ENCODE results near the gene PCBP3. TPM values are rescaled to one million over a fixed set of nuclear protein-coding genes. Genes with fewer than 3 reads are reported as not detected.

The PCBP3 gene
- total RNA-seq, 1 donor from 2014 or later: not detected

DNA sequence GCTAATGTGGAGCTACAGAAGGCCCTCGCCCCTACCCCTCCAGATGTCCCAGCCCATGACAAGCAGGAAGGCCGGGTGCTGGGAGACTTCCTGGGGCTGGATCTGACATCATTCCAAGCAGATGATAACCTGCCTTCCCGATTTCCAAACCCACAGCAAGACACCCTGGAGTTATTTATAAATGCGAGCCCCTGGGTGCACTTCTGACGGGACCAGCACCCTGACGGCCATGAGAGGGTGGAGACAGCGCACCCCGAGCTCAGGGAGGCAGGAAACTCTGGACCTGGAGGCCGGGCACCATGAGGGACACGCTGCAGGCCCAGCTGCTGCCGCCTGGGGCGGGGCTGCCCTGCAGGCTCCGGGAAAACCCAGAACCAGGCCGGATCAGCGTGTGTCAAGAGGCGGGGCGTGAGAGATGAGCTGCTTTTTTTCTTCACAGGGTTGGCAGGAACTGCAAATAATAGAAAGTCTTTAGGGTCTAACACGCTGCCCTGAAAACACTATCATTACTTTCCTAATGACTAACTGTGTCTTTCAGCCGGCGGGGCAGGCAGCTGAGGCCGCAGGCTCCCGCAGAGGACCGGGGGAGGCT, 2.5 kb upstream of the PCBP3 start:
- H3K4me1 Mint-ChIP-seq: peaks cover 40% of the 10 kb centered on the region

DNA sequence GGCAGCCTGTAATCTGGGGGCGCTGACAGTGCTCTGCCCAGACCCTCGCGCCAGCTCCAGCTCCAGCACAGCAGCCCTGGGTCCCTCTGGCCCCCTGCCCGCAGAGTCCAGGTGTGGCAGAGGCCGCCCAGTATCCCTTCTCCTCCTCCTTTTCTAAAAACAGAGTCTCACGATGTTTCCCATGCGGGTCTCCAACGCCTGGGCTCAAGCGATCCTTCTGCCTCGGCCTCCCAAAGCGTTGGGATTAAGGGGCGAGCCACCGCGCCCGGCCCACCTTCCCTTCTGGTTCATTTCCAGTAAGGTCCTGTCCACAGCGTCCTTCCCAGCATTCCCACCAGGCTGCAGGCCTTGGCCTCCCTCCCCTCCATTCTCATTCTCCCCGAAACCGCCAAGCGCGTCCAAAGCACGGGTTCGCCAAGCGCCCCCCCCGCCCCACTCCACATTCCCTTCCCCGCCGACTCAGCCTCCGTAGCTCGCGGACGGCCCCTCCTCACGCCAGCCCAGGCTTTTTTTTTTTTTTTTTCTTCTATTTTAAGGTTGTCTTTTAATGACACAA, 2.0 kb upstream of the PCBP3 start:
- intact Hi-C loops (cut with micrococcal nuclease): loop anchor here (2.0 to 10.0 kb wide), 3 partner anchors 91 to 767 kb away; partner anchors contain the start of genes POFUT2 and PTTG1IP
- POLR2A ChIA-PET: no interaction called here
- H3K9me3 Mint-ChIP-seq: no peaks in the 10 kb centered on the region
- peak overlapping the region; percentile 65 for H3K27ac Mint-ChIP-seq
- DNase-seq (no peak), ATAC-seq (ENCODE audit: low read depth) (no peak)
- TF ChIP-seq, protein P1, sequence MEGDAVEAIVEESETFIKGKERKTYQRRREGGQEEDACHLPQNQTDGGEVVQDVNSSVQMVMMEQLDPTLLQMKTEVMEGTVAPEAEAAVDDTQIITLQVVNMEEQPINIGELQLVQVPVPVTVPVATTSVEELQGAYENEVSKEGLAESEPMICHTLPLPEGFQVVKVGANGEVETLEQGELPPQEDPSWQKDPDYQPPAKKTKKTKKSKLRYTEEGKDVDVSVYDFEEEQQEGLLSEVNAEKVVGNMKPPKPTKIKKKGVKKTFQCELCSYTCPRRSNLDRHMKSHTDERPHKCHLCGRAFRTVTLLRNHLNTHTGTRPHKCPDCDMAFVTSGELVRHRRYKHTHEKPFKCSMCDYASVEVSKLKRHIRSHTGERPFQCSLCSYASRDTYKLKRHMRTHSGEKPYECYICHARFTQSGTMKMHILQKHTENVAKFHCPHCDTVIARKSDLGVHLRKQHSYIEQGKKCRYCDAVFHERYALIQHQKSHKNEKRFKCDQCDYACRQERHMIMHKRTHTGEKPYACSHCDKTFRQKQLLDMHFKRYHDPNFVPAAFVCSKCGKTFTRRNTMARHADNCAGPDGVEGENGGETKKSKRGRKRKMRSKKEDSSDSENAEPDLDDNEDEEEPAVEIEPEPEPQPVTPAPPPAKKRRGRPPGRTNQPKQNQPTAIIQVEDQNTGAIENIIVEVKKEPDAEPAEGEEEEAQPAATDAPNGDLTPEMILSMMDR (IDR thresholded peaks at IDR 0.05): no peak
- peaks cover 19% of the 10 kb centered on the region for H3K27me3 Mint-ChIP-seq
- H3K36me3 Mint-ChIP-seq (ENCODE audit: low read depth): no peaks in the 10 kb centered on the region
- peaks cover 40% of the 10 kb centered on the region for H3K4me1 Mint-ChIP-seq
- peak overlapping the region; percentile 60 for H3K4me3 Mint-ChIP-seq
- CTCF ChIA-PET: no interaction called here

More for the DNA sequence above, 2.5 kb upstream of the PCBP3 start:
- Mint-ChIP-seq H3K4me3 (no peak overlapping the region), H3K36me3 (ENCODE audit: low read depth) (no peaks in the 10 kb centered on the region), H3K27me3 (peaks cover 17% of the 10 kb centered on the region), H3K27ac (no peak overlapping the region), H3K9me3 (no peaks in the 10 kb centered on the region)
- ATAC-seq (ENCODE audit: low read depth): no peak
- ChIA-PET CTCF (no interaction called here), POLR2A (no interaction called here)
- TF ChIP-seq, protein P1 (IDR thresholded peaks at IDR 0.05): no peak
- no peak for DNase-seq
- intact Hi-C loops (cut with micrococcal nuclease): loop anchor here (2.0 to 10.0 kb wide), 3 partner anchors 90 to 766 kb away; partner anchors contain the start of genes POFUT2 and PTTG1IP

DNA sequence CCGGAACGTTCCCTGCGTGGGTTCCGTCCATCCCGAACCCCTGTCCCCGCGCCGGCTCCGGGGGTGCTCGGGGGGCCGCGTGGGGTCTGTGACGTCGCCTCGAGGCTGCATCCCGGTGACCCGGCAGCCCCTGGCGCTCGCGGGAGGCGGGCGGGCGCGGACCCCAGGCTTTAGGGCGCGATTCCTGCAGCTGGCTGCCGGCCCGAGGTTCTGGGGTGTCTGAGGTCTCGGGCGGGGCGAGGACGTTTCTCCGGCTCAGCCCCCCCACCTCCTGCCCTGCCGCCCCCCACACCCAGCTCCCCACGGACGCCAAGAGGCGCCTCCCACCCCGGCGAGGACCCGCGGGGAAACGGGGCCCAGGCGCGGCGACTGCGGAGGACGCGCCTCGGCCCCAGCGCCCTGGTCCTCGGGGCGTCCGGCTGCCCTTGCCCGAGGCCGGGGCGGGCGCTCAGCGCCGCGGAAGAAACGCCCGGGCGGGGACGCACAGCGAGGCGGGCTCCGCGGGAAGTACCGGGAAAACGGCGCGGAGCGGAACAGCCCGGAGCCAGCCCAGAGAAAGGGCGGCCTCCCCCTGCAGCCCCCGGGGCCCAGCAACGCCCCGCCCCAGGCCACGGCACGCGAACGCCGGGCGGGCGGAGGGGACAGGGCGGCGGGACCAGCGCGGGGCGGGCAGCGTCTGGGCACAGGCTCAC, 1.3 kb upstream of the PCBP3 start:
- Mint-ChIP-seq H3K4me3 (no peak overlapping the region), H3K36me3 (ENCODE audit: low read depth) (no peaks in the 10 kb centered on the region), H3K9me3 (no peaks in the 10 kb centered on the region), H3K27ac (no peak overlapping the region), H3K4me1 (peaks cover 40% of the 10 kb centered on the region), H3K27me3 (peaks cover 26% of the 10 kb centered on the region)
- DNase-seq: no peak
- ATAC-seq (ENCODE audit: low read depth): no peak
- TF ChIP-seq, protein P1 (IDR thresholded peaks at IDR 0.05): no peak
- ChIA-PET CTCF (no interaction called here), POLR2A (no interaction called here)
- intact Hi-C loops (cut with micrococcal nuclease): loop anchor here (5.0 to 10.0 kb wide), 2 partner anchors 355 to 767 kb away; partner anchors contain the start of genes POFUT2 and PTTG1IP

DNA sequence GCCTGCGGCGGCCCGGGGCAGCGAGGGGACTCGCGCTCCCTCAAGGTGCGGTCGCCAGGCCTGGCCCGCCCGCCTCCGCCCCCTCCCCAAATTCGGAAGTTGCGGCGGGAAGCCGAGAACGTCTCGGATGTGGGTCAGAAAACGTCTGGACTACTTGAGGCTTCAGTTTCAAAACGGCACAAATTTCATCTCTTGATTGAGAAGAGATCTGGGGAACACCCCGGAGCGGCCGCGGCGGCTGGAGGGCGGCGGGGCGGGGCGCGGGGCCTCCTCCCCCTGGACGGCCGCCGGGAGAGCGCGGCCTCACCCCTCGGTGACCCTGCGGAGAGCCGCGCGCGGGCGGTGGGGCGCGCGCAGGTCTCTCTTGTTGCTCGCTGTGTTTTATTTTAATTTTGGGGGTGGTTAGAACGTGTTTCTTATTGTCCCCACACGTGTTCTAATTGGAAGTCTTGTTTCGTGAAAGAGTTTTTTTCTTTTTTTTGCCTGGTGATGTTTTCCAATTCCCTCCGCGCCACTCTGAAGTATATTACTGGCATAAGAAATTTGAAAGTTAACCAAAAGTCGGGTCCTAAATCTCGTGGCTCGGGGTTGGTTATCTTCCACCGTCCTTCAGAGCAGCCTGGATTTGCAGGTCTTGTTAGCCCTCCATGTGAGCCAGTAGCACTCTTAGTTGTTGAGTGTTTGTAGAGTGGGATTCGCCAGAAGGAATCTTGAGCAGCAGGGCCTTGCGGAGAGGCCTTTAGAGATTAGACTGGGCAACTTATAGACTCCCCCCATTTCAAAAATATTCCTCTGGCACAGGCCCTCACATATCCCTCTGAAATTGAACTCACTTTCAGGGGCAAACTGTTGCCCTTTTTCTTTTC, 749 bp downstream of the PCBP3 start:
- no peak overlapping the region for H3K27ac Mint-ChIP-seq

More for the DNA sequence above, 749 bp downstream of the PCBP3 start:
- DNase-seq: no peak
- Mint-ChIP-seq H3K27me3 (peaks cover 36% of the 10 kb centered on the region), H3K36me3 (ENCODE audit: low read depth) (no peaks in the 10 kb centered on the region), H3K9me3 (peaks cover 3% of the 10 kb centered on the region), H3K4me1 (peaks cover 33% of the 10 kb centered on the region), H3K4me3 (peak overlapping the region; percentile 67)
- TF ChIP-seq, protein P1 (IDR thresholded peaks at IDR 0.05): no peak
- no peak for ATAC-seq (ENCODE audit: low read depth)
- CTCF ChIA-PET: no interaction called here
- POLR2A ChIA-PET: no interaction called here
- intact Hi-C loops (cut with micrococcal nuclease): loop anchor here (5.0 to 10.0 kb wide), 2 partner anchors 357 to 769 kb away; partner anchors contain the start of genes POFUT2 and PTTG1IP
